H1 (cell line): ENCODE measurements around the gene USH1C. TPM values are rescaled to one million over a fixed set of nuclear protein-coding genes. Genes with fewer than 3 reads are reported as not detected.

Experiments
- CTBP2 ChIP-seq: IDR thresholded peaks from 2 replicates; pipeline ENCODE4 v1.7.0; 2011; ENCODE audit warnings: borderline replicate concordance, mild to moderate bottlenecking, moderate library complexity, mixed read lengths, low read length; ENCODE audit not compliant: insufficient read depth, insufficient read length
- EGR1 ChIP-seq: IDR thresholded peaks from 2 replicates; pipeline ENCODE4 v1.6.1; 2011; ENCODE audit warnings: low read depth, low read length, borderline replicate concordance
- EP300 ChIP-seq, 2 experiments: IDR thresholded peaks; 1 replicate in 1 of 2; 2 replicates in 1 of 2; pipeline ENCODE4 v1.6.1; 2011 to 2012; ENCODE audit warnings: low read depth in 2 of 2, low read length in 2 of 2, mild to moderate bottlenecking in 2 of 2, borderline replicate concordance in 1 of 2, inconsistent platforms in 1 of 2, moderate library complexity in 1 of 2
- HDAC6 ChIP-seq: IDR thresholded peaks from one replicate; pipeline ENCODE4 v1.7.1; 2012; ENCODE audit warnings: low read depth, mild to moderate bottlenecking, inconsistent platforms, low read length, moderate library complexity
- PHF8 ChIP-seq: fragments of 200-600 bp; sonication (generic); conservative IDR thresholded peaks from 2 replicates; pipeline ENCODE4 v1.7.1; 2012; ENCODE audit warnings: low read depth, mild to moderate bottlenecking, inconsistent platforms, low read length, moderate library complexity
- SIN3A ChIP-seq, 2 experiments: IDR thresholded peaks in 1 of 2; conservative IDR thresholded peaks in 1 of 2; 2 replicates each; pipeline ENCODE4 v1.6.1; 2011 to 2012; ENCODE audit warnings: low read length in 2 of 2, improper control_type of control experiment in 1 of 2, low read depth in 1 of 2, mild to moderate bottlenecking in 1 of 2
- TBP ChIP-seq: IDR thresholded peaks from 2 replicates; pipeline ENCODE4 v1.6.1; 2011; ENCODE audit warnings: low read depth, low read length, improper control_type of control experiment
- ZNF274 ChIP-seq: IDR thresholded peaks from 2 replicates; pipeline ENCODE4 v1.7.0; 2012; ENCODE audit warnings: low read length, borderline replicate concordance; ENCODE audit errors: extremely low read depth
- polyA plus RNA-seq, 7 experiments: library from polyadenylated mRNA; depleted of rRNA in 3 of 7; stranded (reverse) in 5 of 7; unstranded in 2 of 7; fragments of >200 nt in 5 of 7; fragments of 200-250 nt in 2 of 7; gene quantifications; 1 replicate in 5 of 7; 2 replicates in 1 of 7; 4 replicates in 1 of 7; pipeline versions ENCODE4 v1.2.1 to v1.2.3, GENCODE V29; 2011 to 2013; ENCODE audit warnings: missing spikeins in 2 of 7, mixed read lengths in 2 of 7
- total RNA-seq: library from RNA; stranded (reverse); fragmentation: NEBNext Ultra II Directional; extraction: Animal tissue kit (Norgen Biotek cat#: 25700); gene quantifications from 2 replicates; pipeline ENCODE4 v1.2.1, GENCODE V29; 2021
- TF ChIP-seq, protein P1 (sequence below), 3 experiments: IDR thresholded peaks; 1 replicate in 2 of 3; 2 replicates in 1 of 3; pipeline versions ENCODE4 v1.5.1 to v1.6.1; 2011; ENCODE audit warnings: low read length in 3 of 3, mild to moderate bottlenecking in 3 of 3, inconsistent platforms in 2 of 3, low read depth in 1 of 3, moderate library complexity in 1 of 3; ENCODE audit not compliant: insufficient read depth in 1 of 3; ENCODE audit errors: control extremely low read depth in 1 of 3

USH1C gene
- total and polyA plus RNA-seq, 2 of the 8 experiments (the other 6 are each of a cell fraction or from before 2014, with no cell fraction given): 1.3 to 1.6 TPM

DNA sequence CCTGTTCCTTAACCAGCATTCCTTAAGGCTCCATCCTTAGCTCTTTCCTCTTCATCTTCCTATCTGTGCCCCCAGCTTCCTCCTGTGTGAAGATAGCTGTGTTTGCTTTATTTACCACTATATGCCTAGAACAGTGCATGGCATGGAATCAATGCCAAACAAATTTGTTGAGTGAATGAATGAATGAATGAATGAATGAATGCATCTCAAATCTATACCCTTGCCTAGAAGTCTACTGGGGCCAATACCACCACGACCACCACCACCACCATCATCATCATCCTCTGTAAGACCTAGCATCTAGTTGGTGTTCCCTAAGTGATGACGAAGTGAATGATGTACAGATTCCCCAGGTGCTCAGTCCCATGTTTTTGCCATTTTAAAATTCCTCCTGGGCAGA lies 2.0 kb upstream of the USH1C start (continued):
- TF ChIP-seq, protein P1, sequence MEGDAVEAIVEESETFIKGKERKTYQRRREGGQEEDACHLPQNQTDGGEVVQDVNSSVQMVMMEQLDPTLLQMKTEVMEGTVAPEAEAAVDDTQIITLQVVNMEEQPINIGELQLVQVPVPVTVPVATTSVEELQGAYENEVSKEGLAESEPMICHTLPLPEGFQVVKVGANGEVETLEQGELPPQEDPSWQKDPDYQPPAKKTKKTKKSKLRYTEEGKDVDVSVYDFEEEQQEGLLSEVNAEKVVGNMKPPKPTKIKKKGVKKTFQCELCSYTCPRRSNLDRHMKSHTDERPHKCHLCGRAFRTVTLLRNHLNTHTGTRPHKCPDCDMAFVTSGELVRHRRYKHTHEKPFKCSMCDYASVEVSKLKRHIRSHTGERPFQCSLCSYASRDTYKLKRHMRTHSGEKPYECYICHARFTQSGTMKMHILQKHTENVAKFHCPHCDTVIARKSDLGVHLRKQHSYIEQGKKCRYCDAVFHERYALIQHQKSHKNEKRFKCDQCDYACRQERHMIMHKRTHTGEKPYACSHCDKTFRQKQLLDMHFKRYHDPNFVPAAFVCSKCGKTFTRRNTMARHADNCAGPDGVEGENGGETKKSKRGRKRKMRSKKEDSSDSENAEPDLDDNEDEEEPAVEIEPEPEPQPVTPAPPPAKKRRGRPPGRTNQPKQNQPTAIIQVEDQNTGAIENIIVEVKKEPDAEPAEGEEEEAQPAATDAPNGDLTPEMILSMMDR (IDR thresholded peaks at IDR 0.05; ENCODE audit: control extremely low read depth in 1 of 3, insufficient read depth in 1 of 3, low read depth in 1 of 3, low read length in 3 of 3): no peak
- TF ChIP-seq HDAC6 (no peak), SIN3A (conservative IDR thresholded peaks at IDR 0.05 in 1 of 2, IDR thresholded peaks at IDR 0.05 in 1 of 2; ENCODE audit: low read depth in 1 of 2, low read length in 2 of 2) (no peak), PHF8 (no peak), TBP (no peak), CTBP2 (no peak), ZNF274 (no peak), EGR1 (no peak), EP300 (IDR thresholded peaks at IDR 0.05; ENCODE audit: borderline replicate concordance in 1 of 2, low read depth in 2 of 2, low read length in 2 of 2) (no peak)
